Measurements from ENCODE around the gene PPARG. TPM values are rescaled to one million over a fixed set of nuclear protein-coding genes. Genes with fewer than 3 reads are reported as not detected.

PPARG gene
- total and polyA plus RNA-seq, 2 of the 13 experiments (the other 11 are each of a cell fraction or from before 2014, with no cell fraction given), result 13.9 to 58.3 TPM

DNA sequence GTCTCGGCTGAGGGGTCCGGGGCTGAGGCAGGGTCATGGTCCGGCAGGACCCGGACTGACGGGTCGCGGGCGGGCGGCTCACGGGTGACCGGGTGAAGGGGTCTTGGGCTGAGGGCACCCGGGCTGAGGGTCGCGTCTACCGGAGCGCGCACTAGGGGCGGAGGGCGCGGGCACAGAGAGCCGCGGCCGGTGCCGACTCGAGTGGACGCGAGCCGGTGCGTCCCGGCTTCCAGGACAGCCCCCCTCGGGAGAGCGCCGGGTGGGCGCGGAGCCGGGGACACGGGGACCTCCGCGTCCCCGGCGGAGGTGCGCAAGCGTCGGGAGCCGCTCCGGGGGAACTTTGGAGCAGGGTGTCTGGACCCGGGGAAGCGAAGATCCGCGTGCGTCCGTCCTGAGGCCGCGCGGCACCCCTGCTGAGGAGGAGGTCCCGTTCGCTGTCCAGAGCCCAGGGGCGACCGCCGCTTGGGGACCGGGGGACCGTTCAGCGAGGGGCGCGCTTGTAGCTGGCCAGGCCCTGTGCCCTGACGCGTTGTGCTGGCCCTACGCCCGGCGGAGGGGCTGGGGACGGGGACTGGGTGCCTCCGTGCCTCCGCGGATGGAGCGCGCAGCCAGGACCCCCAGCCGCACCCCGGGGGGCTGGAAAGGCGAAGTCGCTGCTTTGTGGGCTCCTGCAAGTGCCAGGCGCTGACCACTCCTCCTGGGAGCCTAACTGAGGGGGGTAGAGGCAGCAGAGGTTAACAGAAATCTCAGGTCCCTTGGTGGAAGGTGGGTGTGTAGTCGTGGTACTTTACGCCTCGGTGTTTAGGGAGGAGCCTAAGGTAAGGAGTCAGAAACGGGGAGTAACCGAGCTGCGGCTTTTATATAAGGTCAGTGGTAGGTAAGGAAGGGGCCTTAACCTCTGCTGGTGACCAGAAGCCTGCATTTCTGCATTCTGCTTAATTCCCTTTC, at the start of gene PPARG (continued):
- TF ChIP-seq, protein P1, sequence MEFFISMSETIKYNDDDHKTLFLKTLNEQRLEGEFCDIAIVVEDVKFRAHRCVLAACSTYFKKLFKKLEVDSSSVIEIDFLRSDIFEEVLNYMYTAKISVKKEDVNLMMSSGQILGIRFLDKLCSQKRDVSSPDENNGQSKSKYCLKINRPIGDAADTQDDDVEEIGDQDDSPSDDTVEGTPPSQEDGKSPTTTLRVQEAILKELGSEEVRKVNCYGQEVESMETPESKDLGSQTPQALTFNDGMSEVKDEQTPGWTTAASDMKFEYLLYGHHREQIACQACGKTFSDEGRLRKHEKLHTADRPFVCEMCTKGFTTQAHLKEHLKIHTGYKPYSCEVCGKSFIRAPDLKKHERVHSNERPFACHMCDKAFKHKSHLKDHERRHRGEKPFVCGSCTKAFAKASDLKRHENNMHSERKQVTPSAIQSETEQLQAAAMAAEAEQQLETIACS (CRISPR knock-in tag; IDR thresholded peaks at IDR 0.05), result 0 out of 2 replicates have a peak, but pooled peaks have one; percentile 8
- TF ChIP-seq POGK (CRISPR knock-in tag; conservative IDR thresholded peaks at IDR 0.05) (peak; percentile 33; the same call in 1 of the 2 replicates), RXRA (CRISPR knock-in tag; IDR thresholded peaks at IDR 0.05) (0 out of 2 replicates have a peak, but pooled peaks have one; percentile 39), NR3C1 (CRISPR knock-in tag; IDR thresholded peaks at IDR 0.05) (no peak), ZNF24 (IDR thresholded peaks at IDR 0.05) (no peak), SRSF1 (optimal IDR thresholded peaks at IDR 0.05; ENCODE audit: low read depth, low read length) (peak; percentile 8), ZNF761 (CRISPR knock-in tag; conservative IDR thresholded peaks at IDR 0.05) (0 out of 2 replicates have a peak, but pooled peaks have one; percentile 32), ZNF232 (CRISPR knock-in tag; IDR thresholded peaks at IDR 0.05; ENCODE audit: borderline replicate concordance) (peak; percentile 41; the same call in 1 of the 2 replicates), ZSCAN20 (CRISPR knock-in tag; IDR thresholded peaks at IDR 0.05; ENCODE audit: borderline replicate concordance) (0 out of 2 replicates have a peak, but pooled peaks have one; percentile 36), ZNF513 (CRISPR knock-in tag; conservative IDR thresholded peaks at IDR 0.05) (no peak), ARID4A (CRISPR knock-in tag; IDR thresholded peaks at IDR 0.05; ENCODE audit: borderline replicate concordance) (peak; percentile 70; the same call in 1 of the 2 replicates), KLF12 (CRISPR knock-in tag; IDR thresholded peaks at IDR 0.05; ENCODE audit: borderline replicate concordance) (no peak)
- TF ChIP-seq, protein P2, sequence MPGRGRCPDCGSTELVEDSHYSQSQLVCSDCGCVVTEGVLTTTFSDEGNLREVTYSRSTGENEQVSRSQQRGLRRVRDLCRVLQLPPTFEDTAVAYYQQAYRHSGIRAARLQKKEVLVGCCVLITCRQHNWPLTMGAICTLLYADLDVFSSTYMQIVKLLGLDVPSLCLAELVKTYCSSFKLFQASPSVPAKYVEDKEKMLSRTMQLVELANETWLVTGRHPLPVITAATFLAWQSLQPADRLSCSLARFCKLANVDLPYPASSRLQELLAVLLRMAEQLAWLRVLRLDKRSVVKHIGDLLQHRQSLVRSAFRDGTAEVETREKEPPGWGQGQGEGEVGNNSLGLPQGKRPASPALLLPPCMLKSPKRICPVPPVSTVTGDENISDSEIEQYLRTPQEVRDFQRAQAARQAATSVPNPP (CRISPR knock-in tag; IDR thresholded peaks at IDR 0.05), result 0 out of 2 replicates have a peak, but pooled peaks have one; percentile 14

All from HepG2 (cell line).